Measurements from ENCODE around the gene EFCAB9.

The EFCAB9 gene

GRCh38 chr5:172229904-172230303, 35.9 kb downstream of the EFCAB9 start:
- in situ Hi-C loops (cut with MboI; ENCODE audit: low pct_unique_long_range_greater_than_20kb, low sequenced_read_pairs, unreplicated experiment), result no loop called here
- no peak for TF ChIP-seq CTCF (IDR thresholded peaks at IDR 0.05; ENCODE audit: extremely low read depth, insufficient read depth, missing control alignments)
- no peak for DNase-seq (ENCODE audit: low spot score)

- no peak for DNase-seq (ENCODE audit: low spot score)
- in situ Hi-C loops (cut with MboI; ENCODE audit: low pct_unique_long_range_greater_than_20kb, low sequenced_read_pairs, unreplicated experiment), result no loop called here
- TF ChIP-seq CTCF (IDR thresholded peaks at IDR 0.05; ENCODE audit: extremely low read depth, insufficient read depth, missing control alignments), result no peak
Observed at GRCh38 chr5:172234031-172234430, 40.1 kb downstream of the EFCAB9 start.

- no peak for TF ChIP-seq CTCF (IDR thresholded peaks at IDR 0.05; ENCODE audit: extremely low read depth, insufficient read depth, missing control alignments)
- in situ Hi-C loops (cut with MboI; ENCODE audit: low pct_unique_long_range_greater_than_20kb, low sequenced_read_pairs, unreplicated experiment), result no loop called here
- no peak for DNase-seq (ENCODE audit: low spot score)
Observed at GRCh38 chr5:172235132-172235780, 41.3 kb downstream of the EFCAB9 start.

- in situ Hi-C loops (cut with MboI; ENCODE audit: low pct_unique_long_range_greater_than_20kb, low sequenced_read_pairs, unreplicated experiment), result no loop called here
- no peak for TF ChIP-seq CTCF (IDR thresholded peaks at IDR 0.05; ENCODE audit: extremely low read depth, insufficient read depth, missing control alignments)
Observed at GRCh38 chr5:172235827-172236736, 42.1 kb downstream of the EFCAB9 start.

GRCh38 chr5:172238334-172238733, 44.4 kb downstream of the EFCAB9 start:
- no peak for TF ChIP-seq CTCF (IDR thresholded peaks at IDR 0.05; ENCODE audit: extremely low read depth, insufficient read depth, missing control alignments)
- in situ Hi-C loops (cut with MboI; ENCODE audit: low pct_unique_long_range_greater_than_20kb, low sequenced_read_pairs, unreplicated experiment), result no loop called here
- DNase-seq (ENCODE audit: low spot score), result no peak

More at GRCh38 chr5:172235827-172236736, 42.1 kb downstream of the EFCAB9 start:
- no peak for DNase-seq (ENCODE audit: low spot score)

- in situ Hi-C loops (cut with MboI; ENCODE audit: low pct_unique_long_range_greater_than_20kb, low sequenced_read_pairs, unreplicated experiment), result no loop called here
- TF ChIP-seq CTCF (IDR thresholded peaks at IDR 0.05; ENCODE audit: extremely low read depth, insufficient read depth, missing control alignments), result no peak
- no peak for DNase-seq (ENCODE audit: low spot score)
Observed at GRCh38 chr5:172243302-172243701, 49.3 kb downstream of the EFCAB9 start.

All from GM13977 (cell line).